Measurements from ENCODE around the gene VGF.
"Not testable (repeated sequence)": the region's sequence is repeated elsewhere in the genome, so short reads cannot be mapped to it uniquely, and the experiment has no call there.

The VGF gene

DNA sequence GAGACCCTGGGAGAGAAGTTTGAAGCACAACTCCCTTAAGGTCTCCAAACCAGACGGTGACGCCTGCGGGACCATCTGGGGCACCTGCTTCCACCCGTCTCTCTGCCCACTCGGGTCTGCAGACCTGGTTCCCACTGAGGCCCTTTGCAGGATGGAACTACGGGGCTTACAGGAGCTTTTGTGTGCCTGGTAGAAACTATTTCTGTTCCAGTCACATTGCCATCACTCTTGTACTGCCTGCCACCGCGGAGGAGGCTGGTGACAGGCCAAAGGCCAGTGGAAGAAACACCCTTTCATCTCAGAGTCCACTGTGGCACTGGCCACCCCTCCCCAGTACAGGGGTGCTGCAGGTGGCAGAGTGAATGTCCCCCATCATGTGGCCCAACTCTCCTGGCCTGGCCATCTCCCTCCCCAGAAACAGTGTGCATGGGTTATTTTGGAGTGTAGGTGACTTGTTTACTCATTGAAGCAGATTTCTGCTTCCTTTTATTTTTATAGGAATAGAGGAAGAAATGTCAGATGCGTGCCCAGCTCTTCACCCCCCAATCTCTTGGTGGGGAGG, 27.6 kb downstream of the VGF start:
- DNase-seq (no peak), ATAC-seq (ENCODE audit: insufficient read depth, low read depth) (no peak)
- H3K4me1 ChIP-seq (ENCODE audit: insufficient read depth, low read length), result peaks cover 8% of the 10 kb centered on the region
- H3K27ac ChIP-seq (ENCODE audit: low read length), result no peak overlapping the region
- no peaks in the 10 kb centered on the region for H3K9me3 ChIP-seq (ENCODE audit: insufficient read depth, low read length, severe bottlenecking)
- H3K4me3 ChIP-seq (ENCODE audit: low read depth in 1 of 2, low read length in 2 of 2), result no peak overlapping the region
- no peak overlapping the region for H3K4me2 ChIP-seq (ENCODE audit: insufficient read depth, low read length)
- H3K79me2 ChIP-seq (ENCODE audit: insufficient read depth, low read length), result no peaks in the 10 kb centered on the region
- H3K9ac ChIP-seq (ENCODE audit: low read depth, low read length), result no peak overlapping the region
- no peak overlapping the region for H2AFZ ChIP-seq (ENCODE audit: low read depth, low read length)
- no peaks in the 10 kb centered on the region for H3K27me3 ChIP-seq (ENCODE audit: insufficient read depth, low read length, poor library complexity)
- no peaks in the 10 kb centered on the region for H4K20me1 ChIP-seq (ENCODE audit: insufficient read depth, low read length)
- TF ChIP-seq CTCF (IDR thresholded peaks at IDR 0.05; ENCODE audit: borderline replicate concordance, extremely low read depth, low read length, poor library complexity, severe bottlenecking) (no peak), EZH2 (IDR thresholded peaks at IDR 0.05; ENCODE audit: borderline replicate concordance, low read depth, low read length, severe bottlenecking) (no peak)
- no peaks in the 10 kb centered on the region for H3K36me3 ChIP-seq (ENCODE audit: insufficient read depth, low read length)

GRCh38 chr7:101134399-101134980, 30.9 kb downstream of the VGF start:
- Histone ChIP-seq H3K9me3 (ENCODE audit: insufficient read depth, low read length, severe bottlenecking) (no peaks in the 10 kb centered on the region), H3K9ac (ENCODE audit: low read depth, low read length) (no peak overlapping the region), H3K4me1 (ENCODE audit: insufficient read depth, low read length) (no peaks in the 10 kb centered on the region), H3K36me3 (ENCODE audit: insufficient read depth, low read length) (no peaks in the 10 kb centered on the region), H3K4me3 (ENCODE audit: low read depth in 1 of 2, low read length in 2 of 2) (no peak overlapping the region), H3K4me2 (ENCODE audit: insufficient read depth, low read length) (no peak overlapping the region), H4K20me1 (ENCODE audit: insufficient read depth, low read length) (no peaks in the 10 kb centered on the region), H3K79me2 (ENCODE audit: insufficient read depth, low read length) (no peaks in the 10 kb centered on the region), H3K27ac (ENCODE audit: low read length) (no peak overlapping the region), H3K27me3 (ENCODE audit: insufficient read depth, low read length, poor library complexity) (no peaks in the 10 kb centered on the region), H2AFZ (ENCODE audit: low read depth, low read length) (no peak overlapping the region)
- no peak for DNase-seq
- ATAC-seq (ENCODE audit: insufficient read depth, low read depth), result no peak
- TF ChIP-seq EZH2 (IDR thresholded peaks at IDR 0.05; ENCODE audit: borderline replicate concordance, low read depth, low read length, severe bottlenecking) (no peak), CTCF (IDR thresholded peaks at IDR 0.05; ENCODE audit: borderline replicate concordance, extremely low read depth, low read length, poor library complexity, severe bottlenecking) (no peak)

DNA sequence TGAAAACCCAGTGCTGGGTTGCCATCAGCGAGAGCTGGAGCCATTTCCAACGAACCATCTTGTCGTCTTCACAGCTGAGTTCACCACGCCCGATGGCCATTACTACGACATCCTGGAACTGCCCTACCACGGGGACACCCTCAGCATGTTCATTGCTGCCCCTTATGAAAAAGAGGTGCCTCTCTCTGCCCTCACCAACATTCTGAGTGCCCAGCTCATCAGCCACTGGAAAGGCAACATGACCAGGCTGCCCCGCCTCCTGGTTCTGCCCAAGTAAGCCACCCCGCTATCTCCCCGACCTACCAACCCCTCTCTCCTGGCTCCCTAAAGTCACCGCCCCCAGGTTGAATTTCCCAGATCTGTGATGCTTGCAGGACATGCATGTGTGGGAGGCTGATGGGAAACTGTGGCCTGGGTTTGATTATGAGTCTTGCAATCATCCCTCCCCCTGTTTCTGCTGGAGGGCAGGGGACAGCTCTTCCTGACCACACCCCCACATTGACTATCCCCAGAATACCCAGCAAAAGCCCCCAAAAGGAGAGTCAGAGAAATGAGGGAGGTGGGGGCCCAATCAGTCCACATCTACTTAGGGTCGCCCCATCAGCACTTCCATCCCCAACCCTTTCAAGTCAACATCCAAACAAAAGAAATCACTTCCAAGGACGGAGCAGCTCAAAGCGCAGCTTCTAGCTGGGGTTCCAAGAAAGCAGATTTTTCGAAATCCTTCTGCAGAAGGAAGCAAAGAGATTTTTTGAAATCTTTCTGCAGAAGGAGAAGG, 31.6 kb downstream of the VGF start:
- Histone ChIP-seq H3K4me2 (ENCODE audit: insufficient read depth, low read length) (no peak overlapping the region), H3K36me3 (ENCODE audit: insufficient read depth, low read length) (no peaks in the 10 kb centered on the region), H4K20me1 (ENCODE audit: insufficient read depth, low read length) (no peaks in the 10 kb centered on the region), H3K27ac (ENCODE audit: low read length) (no peak overlapping the region), H3K27me3 (ENCODE audit: insufficient read depth, low read length, poor library complexity) (no peaks in the 10 kb centered on the region), H2AFZ (ENCODE audit: low read depth, low read length) (no peak overlapping the region), H3K9ac (ENCODE audit: low read depth, low read length) (no peak overlapping the region), H3K9me3 (ENCODE audit: insufficient read depth, low read length, severe bottlenecking) (no peaks in the 10 kb centered on the region), H3K4me1 (ENCODE audit: insufficient read depth, low read length) (no peaks in the 10 kb centered on the region), H3K79me2 (ENCODE audit: insufficient read depth, low read length) (no peaks in the 10 kb centered on the region), H3K4me3 (ENCODE audit: low read depth in 1 of 2, low read length in 2 of 2) (no peak overlapping the region)
- no peak for TF ChIP-seq EZH2 (IDR thresholded peaks at IDR 0.05; ENCODE audit: borderline replicate concordance, low read depth, low read length, severe bottlenecking)
- no peak for TF ChIP-seq CTCF (IDR thresholded peaks at IDR 0.05; ENCODE audit: borderline replicate concordance, extremely low read depth, low read length, poor library complexity, severe bottlenecking)
- DNase-seq (no peak), ATAC-seq (ENCODE audit: insufficient read depth, low read depth) (no peak)

- not testable (repeated sequence) for H3K27me3 ChIP-seq (ENCODE audit: insufficient read depth, low read length, poor library complexity); H2AFZ ChIP-seq (ENCODE audit: low read depth, low read length); H3K4me3 ChIP-seq (ENCODE audit: low read depth in 1 of 2, low read length in 2 of 2); ATAC-seq (ENCODE audit: insufficient read depth, low read depth); H3K9me3 ChIP-seq (ENCODE audit: insufficient read depth, low read length, severe bottlenecking); H3K9ac ChIP-seq (ENCODE audit: low read depth, low read length); DNase-seq; H4K20me1 ChIP-seq (ENCODE audit: insufficient read depth, low read length); H3K36me3 ChIP-seq (ENCODE audit: insufficient read depth, low read length); H3K79me2 ChIP-seq (ENCODE audit: insufficient read depth, low read length); H3K4me2 ChIP-seq (ENCODE audit: insufficient read depth, low read length); H3K4me1 ChIP-seq (ENCODE audit: insufficient read depth, low read length); H3K27ac ChIP-seq (ENCODE audit: low read length)
Observed at GRCh38 chr7:101132626-101133600, 32.5 kb downstream of the VGF start.

Measured in DND-41 (cell line).